Inflammatory macrophage treated with lipopolysaccharide for 4 hours (primary cell): Measurements from ENCODE around the gene TEX44.
"Not testable (repeated sequence)": the region's sequence is repeated elsewhere in the genome, so short reads cannot be mapped to it uniquely, and the experiment has no call there.

ENCODE experiments used
- DNase-seq: peaks from one replicate; pipeline ENCODE4 v3.0.0-alpha.2; 2020

Gene TEX44

GRCh38 chr2:231571661-231572191, 20.9 kb upstream of the TEX44 start:
- DNase-seq, result no peak

DNA sequence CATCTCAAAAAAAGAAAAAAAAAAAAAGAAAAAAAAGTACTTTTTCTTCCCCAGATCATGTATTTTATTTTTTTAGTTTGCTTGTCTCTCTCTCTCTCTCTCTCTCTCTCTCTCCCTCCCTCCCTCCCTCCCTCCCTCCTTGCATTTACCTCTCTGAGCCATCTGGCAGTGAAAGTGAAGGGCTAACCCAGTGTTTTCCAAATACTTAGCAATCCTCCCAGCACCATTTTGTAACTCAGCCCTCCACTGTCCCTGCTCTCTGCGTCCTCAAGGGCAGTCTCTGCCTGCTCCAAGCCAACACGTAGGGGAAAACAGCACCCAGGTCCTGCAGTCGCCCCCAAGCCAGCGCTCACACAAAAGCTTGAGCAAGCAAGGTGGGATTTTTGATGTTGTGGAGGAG, 19.6 kb upstream of the TEX44 start:
- DNase-seq, result no peak

DNA sequence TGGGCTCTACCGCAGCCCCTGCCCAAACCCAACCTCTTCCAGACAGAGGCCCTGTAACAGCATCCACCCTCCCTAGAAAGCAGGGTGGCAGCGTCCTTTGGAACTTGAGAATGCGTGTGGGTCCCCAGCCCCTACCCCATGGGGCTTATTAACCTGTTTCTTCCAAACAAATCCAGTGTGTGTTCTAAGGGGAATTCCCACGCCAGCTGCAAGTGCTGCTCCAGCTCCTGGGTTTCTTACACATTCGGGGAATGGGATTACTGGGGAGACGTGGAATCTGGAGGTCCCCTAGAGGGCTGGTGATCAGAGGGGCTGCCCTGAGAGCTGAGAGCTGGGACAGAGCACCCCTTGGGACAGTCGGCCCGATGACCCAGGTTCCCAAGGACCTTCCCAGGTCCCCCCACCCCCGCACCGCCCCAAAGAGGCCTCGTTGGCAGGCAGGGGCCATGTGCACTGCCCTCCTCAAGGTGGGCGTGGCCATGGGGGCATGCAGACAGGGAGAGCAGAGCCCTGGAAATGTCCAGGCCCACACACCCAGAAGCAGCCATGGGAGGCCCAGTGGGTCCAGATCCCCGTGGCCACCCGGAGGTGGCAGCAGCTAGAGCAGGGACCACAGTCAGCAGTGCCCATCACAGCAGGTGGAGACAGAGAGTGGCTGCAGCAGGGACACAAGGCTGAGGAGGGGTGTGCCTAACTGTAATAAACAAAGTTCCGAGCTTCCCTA, 18.8 kb upstream of the TEX44 start:
- DNase-seq, result no peak

- DNase-seq, result no peak
These were observed 16.9 kb upstream of the TEX44 start for GRCh38 chr2:231575612-231576256.

GRCh38 chr2:231576465-231576864, 16.2 kb upstream of the TEX44 start:
- no peak for DNase-seq

- DNase-seq, result not testable (repeated sequence)
These were observed 14.0 kb upstream of the TEX44 start for GRCh38 chr2:231578655-231579054.

- DNase-seq, result no peak
These were observed 13.1 kb upstream of the TEX44 start for GRCh38 chr2:231579560-231579959.

DNA sequence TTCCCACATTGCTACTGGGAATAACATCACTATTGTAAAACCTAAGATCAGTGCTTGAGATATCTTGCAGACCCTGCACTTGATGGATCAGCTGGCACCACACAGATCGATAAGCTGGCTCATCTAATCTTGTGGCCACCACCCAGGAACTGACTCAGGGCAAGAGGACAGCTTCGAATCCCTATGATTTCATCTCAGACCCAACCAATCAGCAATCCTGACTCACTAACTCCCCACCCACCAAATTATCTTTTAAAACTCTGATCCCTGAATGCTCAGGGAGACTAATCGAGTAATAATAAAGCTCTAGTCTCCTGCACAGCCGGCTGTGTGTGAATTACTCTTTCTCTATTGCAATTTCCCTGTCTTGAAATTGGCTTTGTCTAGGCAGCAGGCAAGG, 11.3 kb upstream of the TEX44 start:
- no peak for DNase-seq

DNA sequence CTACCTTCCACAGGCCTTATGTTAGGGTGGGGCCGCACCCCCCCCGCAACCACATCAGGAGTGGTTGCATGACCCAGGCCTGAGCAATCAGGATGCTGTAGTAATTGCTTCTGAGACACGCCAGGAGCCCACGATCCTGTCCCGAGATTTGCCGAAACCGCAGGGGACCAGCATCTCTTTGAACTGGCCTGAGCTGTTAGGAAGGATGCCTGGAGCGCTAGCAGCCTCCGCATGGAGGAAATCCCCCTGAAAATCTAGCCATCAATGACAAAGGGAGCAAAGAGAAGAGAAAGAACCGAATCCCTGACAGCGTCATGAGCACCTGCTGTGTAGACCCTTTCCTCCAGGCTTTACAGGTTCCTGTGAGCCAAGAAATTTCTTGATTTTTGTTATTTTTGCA, 8.7 kb upstream of the TEX44 start:
- no peak for DNase-seq

- not testable (repeated sequence) for DNase-seq
These were observed 4.9 kb upstream of the TEX44 start for GRCh38 chr2:231587744-231588143.

GRCh38 chr2:231589656-231590055, 3.0 kb upstream of the TEX44 start:
- DNase-seq, result no peak

- DNase-seq, result no peak
These were observed 2.0 kb upstream of the TEX44 start for GRCh38 chr2:231590614-231591013.

- DNase-seq, result no peak
These were observed 1.0 kb downstream of the TEX44 start for GRCh38 chr2:231593666-231594065.

DNA sequence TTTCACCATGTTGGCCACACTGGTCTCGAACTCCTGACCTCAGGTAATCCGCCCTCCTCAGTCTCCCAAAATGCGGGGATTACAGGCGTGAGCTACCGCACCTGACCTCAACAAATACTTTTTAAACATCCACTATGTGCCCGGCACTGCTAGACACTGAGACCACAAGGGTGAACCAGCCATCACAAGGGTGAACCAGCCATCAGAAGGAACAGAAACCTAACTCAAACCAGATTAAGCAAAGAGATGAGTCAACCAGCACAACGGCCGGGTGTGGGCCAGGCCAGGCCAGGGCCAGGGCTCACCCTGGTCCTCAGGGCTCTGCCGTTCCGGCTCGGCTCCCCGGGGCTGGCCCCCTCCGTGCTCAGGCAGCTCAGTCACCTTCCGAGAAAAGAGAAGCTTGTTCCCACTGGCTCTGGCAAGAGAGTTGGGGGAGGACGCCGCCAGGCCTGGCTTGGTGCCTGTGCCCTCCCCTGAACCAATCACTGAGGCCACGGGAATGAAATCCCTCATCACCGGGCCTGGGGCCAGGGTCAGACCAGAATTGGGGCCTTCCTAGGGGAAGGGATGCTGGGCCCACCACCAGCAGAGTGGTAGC, 4.4 kb downstream of the TEX44 start:
- DNase-seq, result peak; percentile 92

DNA sequence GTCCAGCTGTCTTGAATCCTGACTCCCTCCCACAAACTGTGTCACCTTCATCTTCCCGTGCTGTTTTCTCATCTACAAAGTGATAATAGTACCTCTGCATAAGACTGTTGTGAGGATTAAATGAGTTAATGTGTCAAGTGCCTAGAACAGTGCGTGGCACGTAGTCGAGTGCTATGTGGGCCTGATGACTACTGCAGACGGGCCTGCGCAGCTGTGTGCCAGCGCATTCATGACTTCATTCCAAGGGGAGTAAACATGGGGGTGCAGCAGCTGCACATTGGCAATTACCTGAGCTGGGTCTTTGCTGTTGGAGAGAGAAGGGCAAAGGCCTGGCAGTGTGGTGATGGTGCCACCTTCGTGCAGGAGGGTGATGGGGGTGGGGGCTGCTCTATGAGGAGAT, 5.0 kb downstream of the TEX44 start:
- DNase-seq, result no peak

DNA sequence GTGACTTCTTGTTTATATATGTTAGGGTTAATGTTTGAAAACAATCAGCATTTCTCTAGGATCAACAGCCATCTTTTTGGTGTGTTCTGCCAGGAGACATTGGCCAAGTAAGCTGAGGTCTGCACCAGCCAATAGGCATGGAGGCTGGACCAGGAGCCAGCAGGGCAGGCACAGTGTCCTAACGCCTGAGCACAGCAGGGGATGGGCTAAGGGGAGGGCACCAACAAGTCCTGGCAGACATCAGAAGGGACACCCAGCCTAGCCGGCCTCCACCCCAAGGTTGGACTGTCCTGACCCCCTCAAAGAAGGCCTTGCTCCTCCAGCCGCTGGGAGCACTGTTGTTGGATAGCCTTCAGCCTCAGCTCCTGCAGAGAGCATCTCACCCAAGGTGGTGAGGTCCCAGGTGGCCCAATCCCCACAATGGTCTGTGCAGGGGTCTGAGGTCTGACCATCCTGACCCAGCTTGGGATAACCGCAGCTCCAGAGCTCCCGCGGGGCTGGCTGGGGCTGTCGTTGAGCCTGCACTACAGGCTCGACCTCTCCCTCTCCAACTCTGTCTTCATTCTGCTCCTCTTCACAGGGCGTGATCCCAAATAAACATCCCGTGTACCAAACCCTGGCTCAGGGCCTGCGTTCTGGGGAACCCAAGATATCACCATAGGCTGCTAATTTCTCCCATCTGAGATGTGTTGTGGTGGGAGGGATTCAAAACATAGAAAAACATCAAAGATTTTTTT, 8.1 kb downstream of the TEX44 start:
- DNase-seq, result no peak

- DNase-seq, result peak; percentile 82
These were observed 8.9 kb downstream of the TEX44 start for GRCh38 chr2:231601356-231602229.

DNA sequence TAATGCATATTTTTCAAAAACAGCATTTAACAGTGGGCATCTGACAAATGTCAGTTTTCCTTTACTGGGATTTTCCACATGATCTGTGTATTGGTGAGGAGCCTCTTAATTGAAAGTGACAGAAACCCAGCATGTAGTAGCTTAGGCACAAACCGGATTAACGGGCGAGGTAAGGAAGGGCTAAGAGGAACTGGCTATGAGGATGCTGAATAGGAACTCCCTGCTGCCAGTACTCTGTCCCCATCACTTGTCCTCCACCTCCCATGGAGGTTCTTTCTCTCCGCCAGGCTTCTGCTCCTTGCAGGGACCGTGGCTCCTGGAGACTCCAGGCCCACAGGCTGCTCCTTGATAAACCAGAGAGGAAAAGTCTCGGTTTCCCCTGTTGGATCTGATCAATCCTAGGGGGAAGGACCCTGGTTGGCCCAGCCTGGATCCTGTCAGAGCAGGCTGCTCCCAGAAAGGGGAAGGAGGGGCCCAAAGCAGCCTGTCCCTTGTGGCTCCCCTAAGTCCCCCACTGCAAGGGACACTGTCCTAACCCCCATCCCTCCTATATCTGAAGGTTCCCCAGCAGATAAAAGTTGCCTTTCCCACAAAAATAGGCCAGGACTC, 10.3 kb downstream of the TEX44 start:
- peak; percentile 21 for DNase-seq

- no peak for DNase-seq
These were observed 11.5 kb downstream of the TEX44 start for GRCh38 chr2:231604101-231604684.

GRCh38 chr2:231604685-231605606, 12.3 kb downstream of the TEX44 start:
- peak; percentile 99 for DNase-seq
